Neural cell (in vitro differentiated cells): ENCODE measurements around the gene GPR146.

Experiments
- EP300 ChIP-seq: fragments of 450-650 bp; conservative IDR thresholded peaks from 2 replicates; pipeline ENCODE4 v1.6.1; 2014; ENCODE audit warnings: antibody characterized with exemption, mild to moderate bottlenecking, moderate library complexity; ENCODE audit not compliant: poor library complexity, severe bottlenecking
- EZH2 ChIP-seq: fragments of 200-600, 300-800 bp; shearing (Covaris generic), sonication (generic); IDR thresholded peaks from 2 replicates; pipeline ENCODE4 v1.6.1; 2014; ENCODE audit warnings: antibody characterized with exemption, low read length, borderline replicate concordance, mild to moderate bottlenecking; ENCODE audit not compliant: insufficient read depth, poor library complexity, severe bottlenecking
- MXI1 ChIP-seq: fragments of 450-650 bp; conservative IDR thresholded peaks from 2 replicates; pipeline ENCODE4 v1.6.1; 2014; ENCODE audit warnings: antibody characterized with exemption, mild to moderate bottlenecking; ENCODE audit not compliant: poor library complexity, severe bottlenecking
- POLR2AphosphoS5 ChIP-seq: IDR thresholded peaks from 2 replicates; pipeline ENCODE4 v1.6.1; 2012
- RAD21 ChIP-seq: fragments of 450-650 bp; conservative IDR thresholded peaks from 2 replicates; pipeline ENCODE4 v1.6.1; 2014; ENCODE audit warnings: antibody characterized with exemption, mild to moderate bottlenecking, moderate library complexity
- TAF1 ChIP-seq: IDR thresholded peaks from 2 replicates; pipeline ENCODE4 v1.6.1; 2012; ENCODE audit warnings: low read depth
- TF ChIP-seq, protein P1 (sequence below): fragments of 450-650 bp; IDR thresholded peaks from 2 replicates; pipeline ENCODE4 v1.5.1; 2014; ENCODE audit warnings: antibody characterized with exemption, mild to moderate bottlenecking, moderate library complexity; ENCODE audit not compliant: poor library complexity, severe bottlenecking
- TF ChIP-seq, protein P2 (sequence below): IDR thresholded peaks from 2 replicates; pipeline ENCODE4 v1.6.1; 2012; ENCODE audit warnings: borderline replicate concordance

DNA sequence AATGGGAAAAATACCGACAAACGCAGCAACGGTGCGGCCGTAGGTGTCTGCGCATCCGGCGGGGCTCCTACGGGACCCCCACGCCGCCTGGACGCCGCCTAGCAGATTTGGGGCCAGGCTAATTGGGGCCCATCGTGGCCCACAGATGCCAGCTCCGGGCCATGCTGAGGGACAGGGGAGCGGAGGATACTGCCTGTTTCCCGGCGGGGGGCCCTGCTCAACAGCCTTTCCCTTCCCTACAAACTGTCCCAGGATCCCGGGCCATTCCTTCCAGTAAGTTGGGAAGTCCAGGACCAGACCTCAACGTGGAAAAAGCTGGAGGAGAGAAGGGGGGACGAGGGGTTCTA lies 21.9 kb downstream of the GPR146 start:
- TF ChIP-seq, protein P1, sequence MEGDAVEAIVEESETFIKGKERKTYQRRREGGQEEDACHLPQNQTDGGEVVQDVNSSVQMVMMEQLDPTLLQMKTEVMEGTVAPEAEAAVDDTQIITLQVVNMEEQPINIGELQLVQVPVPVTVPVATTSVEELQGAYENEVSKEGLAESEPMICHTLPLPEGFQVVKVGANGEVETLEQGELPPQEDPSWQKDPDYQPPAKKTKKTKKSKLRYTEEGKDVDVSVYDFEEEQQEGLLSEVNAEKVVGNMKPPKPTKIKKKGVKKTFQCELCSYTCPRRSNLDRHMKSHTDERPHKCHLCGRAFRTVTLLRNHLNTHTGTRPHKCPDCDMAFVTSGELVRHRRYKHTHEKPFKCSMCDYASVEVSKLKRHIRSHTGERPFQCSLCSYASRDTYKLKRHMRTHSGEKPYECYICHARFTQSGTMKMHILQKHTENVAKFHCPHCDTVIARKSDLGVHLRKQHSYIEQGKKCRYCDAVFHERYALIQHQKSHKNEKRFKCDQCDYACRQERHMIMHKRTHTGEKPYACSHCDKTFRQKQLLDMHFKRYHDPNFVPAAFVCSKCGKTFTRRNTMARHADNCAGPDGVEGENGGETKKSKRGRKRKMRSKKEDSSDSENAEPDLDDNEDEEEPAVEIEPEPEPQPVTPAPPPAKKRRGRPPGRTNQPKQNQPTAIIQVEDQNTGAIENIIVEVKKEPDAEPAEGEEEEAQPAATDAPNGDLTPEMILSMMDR, result no peak
- TF ChIP-seq EZH2, result no peak
- TF ChIP-seq POLR2AphosphoS5, result no peak
- TF ChIP-seq, protein P2, sequence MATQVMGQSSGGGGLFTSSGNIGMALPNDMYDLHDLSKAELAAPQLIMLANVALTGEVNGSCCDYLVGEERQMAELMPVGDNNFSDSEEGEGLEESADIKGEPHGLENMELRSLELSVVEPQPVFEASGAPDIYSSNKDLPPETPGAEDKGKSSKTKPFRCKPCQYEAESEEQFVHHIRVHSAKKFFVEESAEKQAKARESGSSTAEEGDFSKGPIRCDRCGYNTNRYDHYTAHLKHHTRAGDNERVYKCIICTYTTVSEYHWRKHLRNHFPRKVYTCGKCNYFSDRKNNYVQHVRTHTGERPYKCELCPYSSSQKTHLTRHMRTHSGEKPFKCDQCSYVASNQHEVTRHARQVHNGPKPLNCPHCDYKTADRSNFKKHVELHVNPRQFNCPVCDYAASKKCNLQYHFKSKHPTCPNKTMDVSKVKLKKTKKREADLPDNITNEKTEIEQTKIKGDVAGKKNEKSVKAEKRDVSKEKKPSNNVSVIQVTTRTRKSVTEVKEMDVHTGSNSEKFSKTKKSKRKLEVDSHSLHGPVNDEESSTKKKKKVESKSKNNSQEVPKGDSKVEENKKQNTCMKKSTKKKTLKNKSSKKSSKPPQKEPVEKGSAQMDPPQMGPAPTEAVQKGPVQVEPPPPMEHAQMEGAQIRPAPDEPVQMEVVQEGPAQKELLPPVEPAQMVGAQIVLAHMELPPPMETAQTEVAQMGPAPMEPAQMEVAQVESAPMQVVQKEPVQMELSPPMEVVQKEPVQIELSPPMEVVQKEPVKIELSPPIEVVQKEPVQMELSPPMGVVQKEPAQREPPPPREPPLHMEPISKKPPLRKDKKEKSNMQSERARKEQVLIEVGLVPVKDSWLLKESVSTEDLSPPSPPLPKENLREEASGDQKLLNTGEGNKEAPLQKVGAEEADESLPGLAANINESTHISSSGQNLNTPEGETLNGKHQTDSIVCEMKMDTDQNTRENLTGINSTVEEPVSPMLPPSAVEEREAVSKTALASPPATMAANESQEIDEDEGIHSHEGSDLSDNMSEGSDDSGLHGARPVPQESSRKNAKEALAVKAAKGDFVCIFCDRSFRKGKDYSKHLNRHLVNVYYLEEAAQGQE, result no peak
- no peak for TF ChIP-seq RAD21
- TF ChIP-seq EP300, result no peak
- no peak for TF ChIP-seq TAF1
- no peak for TF ChIP-seq MXI1
